ENCODE measurements around the gene SLC8A3.
"Not testable (repeated sequence)": the region's sequence is repeated elsewhere in the genome, so short reads cannot be mapped to it uniquely, and the experiment has no call there.

SLC8A3 gene, protein sequence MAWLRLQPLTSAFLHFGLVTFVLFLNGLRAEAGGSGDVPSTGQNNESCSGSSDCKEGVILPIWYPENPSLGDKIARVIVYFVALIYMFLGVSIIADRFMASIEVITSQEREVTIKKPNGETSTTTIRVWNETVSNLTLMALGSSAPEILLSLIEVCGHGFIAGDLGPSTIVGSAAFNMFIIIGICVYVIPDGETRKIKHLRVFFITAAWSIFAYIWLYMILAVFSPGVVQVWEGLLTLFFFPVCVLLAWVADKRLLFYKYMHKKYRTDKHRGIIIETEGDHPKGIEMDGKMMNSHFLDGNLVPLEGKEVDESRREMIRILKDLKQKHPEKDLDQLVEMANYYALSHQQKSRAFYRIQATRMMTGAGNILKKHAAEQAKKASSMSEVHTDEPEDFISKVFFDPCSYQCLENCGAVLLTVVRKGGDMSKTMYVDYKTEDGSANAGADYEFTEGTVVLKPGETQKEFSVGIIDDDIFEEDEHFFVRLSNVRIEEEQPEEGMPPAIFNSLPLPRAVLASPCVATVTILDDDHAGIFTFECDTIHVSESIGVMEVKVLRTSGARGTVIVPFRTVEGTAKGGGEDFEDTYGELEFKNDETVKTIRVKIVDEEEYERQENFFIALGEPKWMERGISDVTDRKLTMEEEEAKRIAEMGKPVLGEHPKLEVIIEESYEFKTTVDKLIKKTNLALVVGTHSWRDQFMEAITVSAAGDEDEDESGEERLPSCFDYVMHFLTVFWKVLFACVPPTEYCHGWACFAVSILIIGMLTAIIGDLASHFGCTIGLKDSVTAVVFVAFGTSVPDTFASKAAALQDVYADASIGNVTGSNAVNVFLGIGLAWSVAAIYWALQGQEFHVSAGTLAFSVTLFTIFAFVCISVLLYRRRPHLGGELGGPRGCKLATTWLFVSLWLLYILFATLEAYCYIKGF

DNA sequence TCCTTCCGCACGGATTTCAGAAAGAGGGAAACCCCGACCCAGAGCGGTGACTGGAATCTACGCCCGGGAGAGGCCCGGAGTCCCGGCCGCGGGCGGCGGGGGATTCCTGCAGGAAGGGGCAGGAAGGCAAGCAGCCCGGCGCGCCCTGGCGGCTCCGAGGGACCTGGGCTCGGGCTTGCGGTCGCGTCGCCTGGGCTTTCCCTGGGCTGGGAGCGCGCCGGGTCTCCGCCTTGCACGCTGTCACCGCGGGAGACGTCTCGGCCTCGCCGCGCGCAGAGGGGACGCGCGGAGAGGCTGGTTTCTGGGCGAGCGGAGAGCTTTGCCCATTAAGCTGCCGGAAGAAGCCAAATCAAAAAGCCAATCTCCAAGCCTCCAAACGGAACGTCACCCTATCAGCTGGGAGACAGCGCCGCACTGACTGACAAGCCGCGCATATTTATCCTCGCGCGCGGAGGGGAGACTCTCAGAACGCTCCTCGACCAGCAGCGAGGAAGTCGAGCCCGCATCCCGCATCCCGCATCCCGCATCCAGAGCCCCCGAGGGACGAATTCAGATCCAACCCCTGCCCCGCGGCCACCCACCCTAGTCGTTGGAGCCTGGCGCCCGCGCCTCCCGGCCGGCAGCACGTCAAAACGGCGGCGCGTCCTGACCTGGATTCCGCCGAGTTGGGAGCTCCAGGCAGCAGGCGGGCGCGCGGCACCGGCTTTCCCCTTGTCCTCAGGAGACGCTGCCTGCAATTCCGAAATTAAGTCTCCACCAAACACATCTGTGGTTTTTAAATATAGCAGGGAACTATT lies at the start of gene SLC8A3:
Gene SLC8A3 (minus strand): TSS at position 293 of the 797 bp plus-strand sequence. CDS start 20,529 bp downstream, outside the sequence.
- no peak for DNase-seq (ENCODE audit: low spot score)

DNA sequence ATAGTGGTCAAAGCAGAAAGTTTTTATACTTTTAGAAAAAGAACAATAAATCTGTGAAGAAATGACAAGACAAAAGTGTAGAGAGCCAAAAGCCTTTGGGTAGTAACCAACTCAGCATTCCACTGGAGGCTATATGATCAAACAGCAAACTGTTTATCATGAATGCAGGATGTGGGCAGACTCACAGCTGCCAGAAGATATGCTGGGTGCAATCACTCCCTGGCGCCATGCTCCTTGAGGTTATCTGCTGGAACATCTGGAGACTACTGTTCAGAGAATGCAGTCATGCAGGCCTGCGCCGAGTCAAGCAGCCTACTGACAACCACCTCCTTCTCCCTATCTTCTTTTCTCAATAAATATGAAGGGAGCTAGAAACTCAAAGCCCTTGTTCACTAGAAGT lies 49.0 kb upstream of the SLC8A3 start:
- DNase-seq (ENCODE audit: low spot score) = no peak

DNA sequence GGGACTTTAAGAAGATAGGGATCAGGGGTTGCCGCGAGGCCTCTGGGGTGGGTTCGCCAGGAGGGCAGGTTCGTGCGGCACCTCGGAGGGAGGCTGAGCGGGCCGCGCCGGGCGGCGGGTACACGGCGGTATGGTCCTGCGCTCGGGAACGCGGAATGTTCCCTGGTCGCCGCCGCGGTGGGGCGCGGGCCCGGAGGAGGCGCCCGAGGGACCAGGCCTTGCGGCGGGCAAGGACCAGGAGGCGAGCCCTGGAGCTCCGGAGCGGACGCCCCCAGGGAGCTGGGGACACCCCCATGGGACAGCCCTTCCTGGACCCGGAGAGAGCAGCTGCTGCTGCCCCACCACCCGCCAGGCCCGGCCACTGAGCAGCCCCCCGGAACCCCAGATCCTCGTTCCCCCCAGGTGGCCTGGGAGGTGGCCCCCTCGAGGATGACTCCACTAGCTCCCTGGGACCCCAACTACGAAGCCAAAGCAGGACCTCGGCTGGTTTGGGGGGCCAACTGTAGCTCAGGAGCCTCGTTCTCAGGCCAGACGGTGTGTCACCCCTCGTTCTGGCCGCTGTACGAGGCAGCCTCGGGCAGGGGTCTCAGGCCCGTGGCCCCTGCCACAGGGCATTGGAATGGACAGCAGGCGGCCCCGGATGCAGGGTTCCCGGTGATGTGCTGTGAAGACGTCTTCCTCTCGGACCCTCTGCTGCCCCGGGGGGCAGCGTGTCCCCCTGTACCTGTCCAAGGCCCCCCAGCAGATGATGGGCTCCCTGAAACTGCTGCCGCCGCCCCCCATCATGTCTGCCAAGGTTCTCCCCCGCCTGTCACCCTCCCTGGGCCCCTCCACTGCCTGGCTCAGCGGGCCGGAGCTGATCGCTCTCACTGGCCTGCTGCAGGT lies 45.6 kb upstream of the SLC8A3 start:
- no peak for DNase-seq (ENCODE audit: low spot score)

DNA sequence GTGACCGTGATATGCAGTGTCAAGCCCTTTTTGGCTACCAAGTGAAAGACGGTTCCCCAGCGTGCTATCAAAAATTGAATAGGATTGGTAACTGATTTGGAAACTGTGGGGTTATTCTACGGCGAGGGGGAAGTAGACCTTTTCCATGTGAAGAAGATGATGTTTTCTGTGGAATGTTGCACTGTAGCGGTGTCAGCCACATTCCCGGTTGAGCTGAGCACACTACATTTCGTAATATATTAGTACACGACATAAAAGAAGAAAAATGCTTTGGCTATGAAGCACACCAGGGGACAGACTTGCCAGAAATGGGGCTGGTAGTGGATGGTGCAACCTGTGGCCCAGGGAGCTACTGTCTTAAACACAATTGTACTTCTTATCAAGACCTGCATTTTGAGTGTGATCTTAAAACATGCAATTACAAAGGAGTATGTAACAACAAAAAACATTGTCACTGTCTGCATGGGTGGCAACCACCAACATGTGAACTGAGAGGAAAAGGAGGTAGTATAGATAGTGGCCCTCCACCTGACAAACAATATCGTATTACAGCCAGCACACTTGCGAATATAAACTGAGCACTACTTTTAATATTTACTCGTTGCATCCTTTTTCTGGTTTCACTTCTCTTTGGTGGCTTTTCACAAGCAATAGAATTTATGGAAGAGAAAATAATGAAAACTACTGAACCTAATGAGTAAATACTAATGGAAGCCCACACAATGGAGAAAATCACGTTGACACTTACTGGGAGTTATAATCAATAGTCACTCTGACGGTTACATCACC lies 43.2 kb upstream of the SLC8A3 start:
- DNase-seq (ENCODE audit: low spot score) = not testable (repeated sequence)

DNA sequence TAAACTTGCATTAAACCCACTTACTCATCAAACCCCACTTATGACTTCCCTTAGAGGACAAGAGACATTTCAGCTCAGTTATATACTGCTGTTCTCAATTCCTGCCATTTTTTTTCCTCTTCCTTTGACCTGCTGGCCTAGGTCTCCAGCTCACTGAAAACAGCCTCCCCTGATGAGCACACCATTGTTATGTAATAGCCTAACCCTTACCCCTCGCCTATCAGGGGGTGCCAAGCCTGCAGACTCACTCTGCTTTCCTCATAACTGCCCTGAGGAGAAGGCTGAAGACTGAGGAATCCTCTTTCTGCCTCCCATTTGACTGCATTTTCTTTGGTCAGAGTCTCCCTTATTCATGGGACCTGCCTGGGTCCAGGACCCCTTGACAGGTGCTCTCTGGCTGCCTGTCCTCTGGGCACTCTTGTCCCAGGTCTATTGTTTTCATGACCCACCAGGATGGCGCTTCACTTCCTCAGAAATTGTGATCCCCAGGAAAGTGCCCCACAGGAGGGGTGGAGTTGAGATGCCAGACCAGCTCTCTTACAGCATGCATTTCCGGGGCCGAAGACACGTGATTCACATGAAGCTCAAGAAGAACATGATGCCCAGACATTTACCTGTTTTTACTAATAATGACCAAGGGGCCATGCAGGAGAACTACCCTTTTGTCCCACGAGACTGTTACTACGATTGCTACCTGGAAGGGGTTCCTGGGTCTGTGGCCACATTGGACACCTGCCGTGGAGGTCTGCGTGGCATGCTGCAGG lies 41.3 kb upstream of the SLC8A3 start:
- not testable (repeated sequence) for DNase-seq (ENCODE audit: low spot score)

DNA sequence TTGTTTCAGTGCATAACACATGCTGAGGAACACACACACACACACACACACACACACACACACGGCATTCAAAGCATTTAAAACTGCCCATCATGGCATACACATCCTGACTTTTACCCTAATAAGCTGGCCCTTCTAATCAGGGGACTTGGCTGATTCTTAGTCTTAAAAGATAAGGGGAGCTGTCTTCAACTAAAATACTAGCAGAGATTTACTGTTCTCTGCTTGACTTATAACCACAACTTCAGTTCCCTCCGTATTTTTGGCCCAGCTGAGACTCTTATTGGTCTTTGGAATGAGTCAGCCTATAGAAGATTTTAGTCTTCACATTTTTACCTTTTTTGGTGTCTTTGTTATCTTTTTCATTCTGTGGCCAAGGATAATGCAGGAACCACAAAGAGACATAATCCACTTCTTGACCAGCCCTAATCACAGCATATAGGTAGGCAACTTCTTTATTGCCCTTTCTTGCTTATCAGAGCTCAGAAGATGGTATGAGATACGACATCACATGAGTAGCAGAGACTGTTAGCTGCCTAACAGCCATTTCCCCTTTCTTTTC lies 25.1 kb upstream of the SLC8A3 start:
- no peak for DNase-seq (ENCODE audit: low spot score)

DNA sequence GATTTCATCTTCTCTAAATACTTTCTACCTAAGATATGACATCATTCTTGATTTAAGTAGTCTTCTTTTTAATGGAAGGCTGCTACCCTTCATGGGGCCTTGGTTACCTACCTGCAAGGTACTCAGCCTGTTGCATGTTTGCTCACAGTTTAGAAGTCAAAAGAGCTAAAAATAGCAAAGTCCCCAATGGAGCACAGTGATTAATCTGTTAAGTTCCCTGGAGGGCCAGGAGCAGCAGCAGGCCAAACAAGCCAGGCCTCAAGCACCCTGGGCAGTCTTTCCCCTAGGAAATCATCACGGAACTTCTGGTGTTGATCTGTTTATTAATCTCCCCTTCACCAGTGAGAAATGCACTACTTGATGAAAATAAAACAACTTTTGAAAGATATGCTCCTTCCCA lies 24.0 kb upstream of the SLC8A3 start:
- DNase-seq (ENCODE audit: low spot score) = no peak

DNA sequence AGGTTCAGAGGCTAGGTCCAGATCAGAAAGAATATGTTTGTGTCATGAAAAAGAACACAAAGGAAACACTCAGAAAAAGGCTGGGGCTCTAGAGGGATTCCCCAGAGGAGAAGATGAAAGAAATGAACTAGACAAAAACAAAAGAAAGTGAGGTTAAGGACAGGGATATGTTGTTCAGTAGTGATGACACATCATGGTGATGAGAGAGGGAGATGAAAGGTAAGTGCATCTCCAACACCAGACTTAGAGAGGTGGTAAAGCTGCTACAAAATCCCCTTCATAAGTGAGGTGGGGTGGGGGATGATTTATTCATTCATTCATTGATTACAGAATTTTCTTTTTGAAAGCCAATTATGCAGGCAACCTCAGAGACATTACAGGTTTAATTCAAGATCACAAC lies 19.6 kb upstream of the SLC8A3 start:
- DNase-seq (ENCODE audit: low spot score) = no peak

DNA sequence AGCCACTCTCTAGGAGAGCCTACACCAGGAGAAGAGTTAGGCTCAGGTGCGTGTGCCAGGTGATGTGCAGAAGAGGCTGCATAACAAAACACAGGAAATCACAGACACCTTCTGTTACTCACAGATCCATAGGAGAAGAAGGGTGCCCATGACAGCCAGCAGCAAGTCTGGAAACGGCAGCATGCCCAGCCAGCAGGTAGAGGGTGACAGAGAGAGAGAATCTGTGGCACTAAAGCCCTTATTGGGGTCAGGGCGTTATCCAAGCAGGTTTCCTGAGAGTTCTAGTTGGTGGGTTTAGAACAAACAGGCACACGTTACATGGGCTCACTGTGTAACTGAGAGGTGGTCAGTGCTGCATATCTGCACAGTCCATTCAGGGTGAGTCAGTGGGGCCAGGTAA lies 14.9 kb upstream of the SLC8A3 start:
- DNase-seq (ENCODE audit: low spot score) = no peak

DNA sequence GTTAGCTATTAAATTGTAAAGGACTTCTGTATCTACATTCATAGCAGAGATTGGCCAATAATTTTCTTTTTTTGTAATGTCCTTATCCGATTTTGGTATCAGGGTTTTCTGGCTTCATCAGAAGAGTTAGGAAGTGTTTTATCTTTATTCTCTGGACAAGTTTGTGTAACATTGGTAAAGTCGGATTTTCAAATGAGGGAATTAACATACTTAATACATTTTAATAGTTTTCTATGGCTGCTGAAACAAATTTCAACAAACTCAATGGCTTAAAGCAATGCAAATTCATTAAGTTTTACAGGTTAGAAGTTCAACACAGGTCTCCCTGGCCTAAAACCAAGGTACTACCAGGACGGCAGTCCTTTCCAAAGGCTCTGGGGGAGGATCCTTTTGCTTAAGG lies 13.2 kb upstream of the SLC8A3 start:
- no peak for DNase-seq (ENCODE audit: low spot score)

DNA sequence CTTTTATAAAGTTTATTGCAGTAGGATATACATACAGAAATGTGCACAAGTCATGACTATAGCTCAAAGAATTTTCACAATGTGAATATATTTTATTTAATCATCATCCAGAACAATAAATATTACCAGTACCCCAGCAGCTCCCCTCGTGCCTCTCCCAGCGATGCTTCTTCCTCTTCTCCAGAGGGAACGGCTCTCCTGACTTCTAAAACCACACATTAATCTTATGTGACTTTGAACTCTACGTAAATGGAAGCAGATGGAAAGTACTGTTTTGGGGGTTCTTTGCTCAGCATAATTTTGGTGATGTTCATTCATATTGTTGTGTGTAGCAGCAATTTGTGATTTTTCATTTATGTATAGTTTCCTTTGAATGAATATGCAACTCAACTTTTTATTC lies 4.6 kb upstream of the SLC8A3 start:
- DNase-seq (ENCODE audit: low spot score) = no peak

DNA sequence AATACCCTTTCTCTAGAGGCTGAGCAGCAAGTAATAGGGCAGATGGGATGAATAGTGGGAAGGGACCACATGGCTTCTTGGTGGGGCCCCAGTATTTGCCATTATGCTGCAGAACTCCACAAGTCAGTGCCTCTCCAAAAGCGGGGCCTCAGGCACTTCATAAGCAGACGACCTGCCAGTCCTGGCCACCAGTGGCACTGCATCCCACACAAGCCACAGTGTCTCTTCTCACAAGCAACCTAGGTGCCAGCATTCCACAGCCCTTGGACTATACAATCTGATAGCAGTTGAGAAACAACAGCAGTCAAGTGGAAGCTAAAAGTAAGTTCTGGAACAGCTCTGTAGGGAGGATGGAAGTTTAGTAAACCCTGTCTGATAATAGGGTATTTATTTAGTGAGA lies 4.2 kb upstream of the SLC8A3 start:
- DNase-seq (ENCODE audit: low spot score) = no peak

DNA sequence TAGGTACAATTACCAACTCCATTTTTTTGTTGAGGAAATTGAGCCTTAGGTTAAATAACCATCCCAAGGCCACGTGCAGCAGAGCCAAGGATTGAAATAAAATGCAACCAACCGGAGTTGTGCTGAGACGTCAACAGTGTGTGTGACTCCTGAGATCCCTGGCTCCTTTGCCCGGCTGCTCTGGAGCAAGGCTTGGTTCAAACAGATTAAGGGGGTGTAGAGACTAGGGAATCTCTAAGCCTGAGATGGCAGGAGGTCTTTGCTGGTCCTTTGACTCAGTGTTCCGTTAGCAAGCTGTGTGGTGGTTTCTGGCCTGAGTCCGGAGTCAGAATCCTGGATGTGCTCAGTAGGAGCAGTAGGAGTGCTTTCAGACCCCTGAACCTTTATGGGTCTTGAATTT lies 1.4 kb upstream of the SLC8A3 start:
- no peak for DNase-seq (ENCODE audit: low spot score)

DNA sequence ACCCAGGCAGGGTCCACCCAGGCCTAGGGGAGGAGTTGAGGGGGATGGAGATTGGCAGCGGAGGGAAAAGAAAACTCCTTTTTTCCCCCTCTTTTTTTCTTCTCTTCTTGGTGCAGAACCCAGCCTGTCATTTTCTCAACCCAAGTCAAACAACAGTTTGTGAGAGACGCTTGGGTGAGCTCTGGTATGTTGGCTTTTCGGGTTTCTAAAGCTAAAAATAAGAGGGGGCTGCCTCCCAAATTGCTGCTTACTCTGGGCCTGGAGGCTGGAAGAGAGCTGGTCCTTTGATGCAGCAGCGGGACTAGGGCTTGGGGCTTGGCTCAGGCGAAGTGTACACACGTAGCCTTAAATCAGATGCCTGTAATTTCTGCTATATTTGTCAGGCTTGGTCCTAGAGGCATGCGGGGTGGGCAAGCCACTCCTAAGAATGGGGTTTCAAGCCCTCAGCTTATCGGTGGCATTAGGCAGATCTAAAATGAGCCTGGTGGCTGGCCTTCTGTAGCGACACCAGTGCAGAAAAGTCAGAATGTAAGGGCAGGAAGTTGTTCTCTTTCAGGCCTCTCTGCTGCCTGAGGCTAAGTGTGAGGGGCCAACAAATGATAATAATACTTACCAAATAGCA lies 816 bp upstream of the SLC8A3 start:
- DNase-seq (ENCODE audit: low spot score) = no peak

DNA sequence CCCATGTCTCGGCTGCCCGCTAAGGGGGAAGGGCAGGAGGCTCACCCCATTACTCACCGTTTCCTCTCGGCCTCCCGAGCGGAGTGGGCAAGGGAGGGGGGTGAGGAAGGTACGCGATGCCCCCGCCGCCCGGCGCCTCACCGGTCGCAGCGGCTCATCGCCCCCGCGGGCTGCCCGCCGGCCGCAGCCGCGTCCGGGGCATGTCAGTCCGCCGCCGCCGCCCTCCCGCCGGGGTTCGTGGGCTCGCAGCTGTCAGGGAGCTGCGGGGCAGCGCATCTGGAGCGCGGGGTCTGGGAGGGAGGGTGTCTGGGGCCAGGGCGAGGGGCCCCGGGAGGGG lies 461 bp downstream of the SLC8A3 start:
- no peak for DNase-seq (ENCODE audit: low spot score)

DNA sequence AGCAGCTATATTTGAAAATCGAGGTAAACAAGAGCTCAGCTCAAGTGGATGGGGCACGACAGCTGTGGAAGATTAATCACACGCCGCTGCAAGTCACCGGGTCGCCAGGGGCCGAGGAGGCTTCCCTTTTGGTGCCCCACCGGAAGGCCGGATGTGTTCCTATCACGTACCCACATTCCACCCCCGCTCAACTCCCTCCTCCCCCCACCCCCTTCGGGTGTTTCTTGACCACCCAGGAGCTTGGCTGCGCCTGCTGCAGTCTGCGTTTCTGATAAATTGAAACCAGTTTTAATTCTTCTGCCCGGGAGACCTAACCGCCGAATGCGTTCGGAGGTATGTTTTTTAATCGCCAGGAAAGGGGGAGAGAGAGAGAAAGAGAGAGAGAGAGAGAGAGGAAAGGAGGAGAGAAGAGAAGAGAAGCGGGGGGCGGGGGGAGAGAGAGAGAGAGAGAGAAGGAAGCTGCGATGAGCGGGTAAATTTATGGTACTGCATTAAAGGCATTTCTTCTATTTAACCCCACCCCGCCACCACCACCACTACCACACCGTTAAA lies 1.8 kb downstream of the SLC8A3 start:
- no peak for DNase-seq (ENCODE audit: low spot score)

DNA sequence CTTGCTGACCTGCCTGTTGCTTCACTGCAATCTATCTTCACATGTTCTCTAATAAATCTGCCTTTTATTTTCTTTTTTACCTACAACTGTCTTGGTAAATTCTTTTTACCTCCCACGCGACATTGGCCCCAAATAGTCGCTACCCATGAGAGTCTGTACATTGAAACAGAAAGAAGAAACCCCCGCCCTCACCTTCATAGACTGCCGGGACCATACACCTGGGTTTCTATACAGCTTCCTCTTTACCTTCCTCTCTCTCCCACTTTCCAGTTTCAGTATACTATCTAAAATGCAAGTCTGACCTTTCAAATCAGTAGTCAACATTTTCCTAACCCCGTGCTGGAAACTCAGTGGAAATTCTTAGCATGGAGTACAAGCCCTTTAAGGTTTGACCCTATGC lies 4.8 kb downstream of the SLC8A3 start:
- no peak for DNase-seq (ENCODE audit: low spot score)

DNA sequence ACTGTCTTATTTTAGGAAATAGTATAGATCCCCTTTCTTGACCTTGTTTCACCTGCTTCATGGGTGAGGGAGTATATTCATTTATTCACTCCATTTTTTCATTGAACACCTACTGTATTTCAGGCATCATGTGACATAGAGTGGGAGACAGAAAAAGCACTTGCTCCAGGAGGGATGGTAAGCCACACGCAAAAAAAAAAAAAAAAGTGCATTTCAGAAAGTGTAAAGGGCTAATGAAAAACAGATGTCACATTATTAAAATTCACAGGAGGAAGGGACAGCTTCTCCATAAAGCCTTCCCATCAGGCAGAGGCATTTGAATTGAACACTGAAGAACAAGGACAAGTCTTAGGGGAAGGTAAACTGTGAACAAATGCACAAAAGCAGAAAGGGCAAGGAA lies 7.5 kb downstream of the SLC8A3 start:
- DNase-seq (ENCODE audit: low spot score) = no peak

DNA sequence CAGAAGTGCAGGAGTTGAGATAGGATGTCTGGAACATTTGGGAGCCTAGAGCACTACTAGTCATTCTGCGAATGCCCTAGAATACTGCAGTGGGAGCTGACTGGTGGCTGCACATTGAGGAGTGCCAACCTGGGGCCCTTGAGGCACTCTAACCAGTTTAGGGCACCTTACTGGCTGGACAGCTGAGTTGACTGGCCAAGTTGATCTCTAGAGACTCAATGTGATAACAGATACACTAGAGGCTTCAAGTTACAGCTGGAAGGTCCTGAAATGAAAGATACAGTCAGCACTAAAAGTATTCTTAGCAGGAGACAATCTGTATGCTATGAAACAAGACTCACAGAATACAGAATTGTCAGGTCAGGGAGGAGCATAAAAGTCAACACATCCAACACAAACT lies 8.0 kb downstream of the SLC8A3 start:
- DNase-seq (ENCODE audit: low spot score) = no peak

Measured in CD4-positive, alpha-beta T cell treated with Interleukin-15 for 4 hours (primary cell).